Occipital lobe (tissue), 2 donors: ENCODE measurements around the gene AADACL4. TPM values are rescaled to one million over a fixed set of nuclear protein-coding genes. Genes with fewer than 3 reads are reported as not detected.
"Not testable (repeated sequence)": the region's sequence is repeated elsewhere in the genome, so short reads cannot be mapped to it uniquely, and the experiment has no call there.

Experiments
- DNase-seq: peaks from one replicate; lab custom pipeline; 2025; lab: John Stamatoyannopoulos, UW
- total RNA-seq: library from RNA; depleted of rRNA; stranded (reverse); fragments of >200 nt; gene quantifications from one replicate; pipeline ENCODE4 v1.2.3, GENCODE V29; 2014

AADACL4 gene
- total RNA-seq, 1 donor from 2014 or later: not detected

- DNase-seq: not testable (repeated sequence)
Observed at GRCh38 chr1:12657885-12658512, 14.1 kb downstream of the AADACL4 start.

GRCh38 chr1:12658531-12659453, 14.9 kb downstream of the AADACL4 start:
- DNase-seq: peak; percentile 51

- DNase-seq: no peak
Observed at GRCh38 chr1:12661606-12662219, 17.8 kb downstream of the AADACL4 start.

- DNase-seq: no peak
Observed at GRCh38 chr1:12662556-12662955, 18.7 kb downstream of the AADACL4 start.

- no peak for DNase-seq
Observed at GRCh38 chr1:12665511-12665910, 21.6 kb downstream of the AADACL4 start.

- no peak for DNase-seq
Observed at GRCh38 chr1:12666141-12666735, 22.4 kb downstream of the AADACL4 start.

GRCh38 chr1:12669529-12670068, 25.7 kb downstream of the AADACL4 start:
- no peak for DNase-seq

- DNase-seq: no peak
Observed at GRCh38 chr1:12674358-12674757, 30.5 kb downstream of the AADACL4 start.

- not testable (repeated sequence) for DNase-seq
Observed at GRCh38 chr1:12676122-12676521, 32.2 kb downstream of the AADACL4 start.

GRCh38 chr1:12677565-12677964, 33.7 kb downstream of the AADACL4 start:
- no peak for DNase-seq

- no peak for DNase-seq
Observed at GRCh38 chr1:12678350-12678749, 34.5 kb downstream of the AADACL4 start.

- no peak for DNase-seq
Observed at GRCh38 chr1:12678820-12679219, 34.9 kb downstream of the AADACL4 start.

- DNase-seq: no peak
Observed at GRCh38 chr1:12690156-12690555, 46.3 kb downstream of the AADACL4 start.

GRCh38 chr1:12692967-12693782, 49.3 kb downstream of the AADACL4 start:
- DNase-seq: no peak

GRCh38 chr1:12696658-12697057, 52.8 kb downstream of the AADACL4 start:
- DNase-seq: no peak

GRCh38 chr1:12697397-12697796, 53.5 kb downstream of the AADACL4 start:
- no peak for DNase-seq

GRCh38 chr1:12703821-12704451, 60.1 kb downstream of the AADACL4 start:
- no peak for DNase-seq

- DNase-seq: no peak
Observed at GRCh38 chr1:12706061-12706460, 62.2 kb downstream of the AADACL4 start.

GRCh38 chr1:12708396-12709090, 64.7 kb downstream of the AADACL4 start:
- DNase-seq: no peak

- no peak for DNase-seq
Observed at GRCh38 chr1:12709091-12709491, 65.2 kb downstream of the AADACL4 start.
